A549 (cell line): ENCODE measurements around the gene TNNI3K. TPM values are rescaled to one million over a fixed set of nuclear protein-coding genes. Genes with fewer than 3 reads are reported as not detected.

Experiments
- ATAC-seq, 2 experiments: fragments of 200-7000 bp in 1 of 2; fragments of >200 bp in 1 of 2; cut with Nextera tagmentation in 1 of 2; cut with Tn5 transposase in 1 of 2; 3 replicates each; pipeline versions ENCODE4 v1.8.0 to v1.9.1; 2018 to 2020; ENCODE audit warnings: mild to moderate bottlenecking in 1 of 2, moderate library complexity in 1 of 2
- CTCF ChIA-PET: fragments of 300-600 bp; sonication (Branson Sonifier 250); formaldehyde crosslinking; extraction: SDS; loops from one replicate; lab custom pipeline; 2021; ENCODE audit warnings: antibody characterized with exemption, inconsistent platforms; lab: Yijun Ruan, JAX
- POLR2A ChIA-PET: fragments of 350-600 bp; formaldehyde crosslinking; extraction: SDS; loops from one replicate; lab custom pipeline; 2021; ENCODE audit warnings: antibody characterized with exemption, inconsistent platforms; lab: Yijun Ruan, JAX
- DNase-seq, 2 experiments: peaks; one replicate each; pipeline versions ENCODE4 v3.0.0 to v3.0.0-alpha.2; 2011 to 2016; ENCODE audit warnings: low read depth in 1 of 2, low spot score in 1 of 2
- FAIRE-seq: peaks from 2 replicates; lab custom pipeline; 2011; peaks lifted over from hg19 to GRCh38; lab: Jason Lieb, UNC
- H3K27ac ChIP-seq, 2 experiments: fragments of >200 bp; sonication (Bioruptor Twin); formaldehyde crosslinking; 3 replicates each; pipeline ENCODE4 v1.5.1; 2016 to 2017
- H3K4me1 ChIP-seq: fragments of >200 bp; sonication (Bioruptor Twin); formaldehyde crosslinking; 3 replicates; pipeline ENCODE4 v1.6.1; 2016
- H3K4me2 ChIP-seq: fragments of >200 bp; sonication (Bioruptor Twin); formaldehyde crosslinking; 3 replicates; pipeline ENCODE4 v1.6.1; 2016
- H3K4me3 ChIP-seq: fragments of >200 bp; sonication (Bioruptor Twin); formaldehyde crosslinking; 3 replicates; pipeline ENCODE4 v1.5.1; 2016
- H3K9me3 ChIP-seq: fragments of >200 bp; sonication (Bioruptor Twin); formaldehyde crosslinking; 3 replicates; pipeline ENCODE4 v1.6.1; 2016
- BHLHE40 ChIP-seq: IDR thresholded peaks from 2 replicates; pipeline ENCODE4 v1.6.1; 2012; ENCODE audit warnings: low read depth, low read length, inconsistent platforms
- CHD2 ChIP-seq: fragments of 150-350 bp; IDR thresholded peaks from 2 replicates; pipeline ENCODE4 v1.6.1; 2014; ENCODE audit warnings: low read length; ENCODE audit not compliant: partially characterized antibody
- CHD4 ChIP-seq: fragments of 200-600 bp; sonication (generic); IDR thresholded peaks from 2 replicates; pipeline ENCODE4 v1.6.1; 2016; ENCODE audit warnings: antibody characterized with exemption, mild to moderate bottlenecking, borderline replicate concordance
- EHF ChIP-seq: fragments of 250-450 bp; sonication (Bioruptor Pico); IDR thresholded peaks from 2 replicates; pipeline ENCODE4 v1.5.0; 2020; ENCODE audit warnings: mild to moderate bottlenecking
- FOSB ChIP-seq: fragments of 250-450 bp; sonication (Bioruptor Pico); IDR thresholded peaks from 2 replicates; pipeline ENCODE4 v1.5.0; 2020; ENCODE audit warnings: mild to moderate bottlenecking, moderate library complexity
- FOSL2 ChIP-seq, 2 experiments: fragments of 450-650 bp in 1 of 2; fragments of >200 bp in 1 of 2; sonication (Bioruptor Twin) in 1 of 2; formaldehyde crosslinking; IDR thresholded peaks; 2 replicates each; pipeline versions ENCODE4 v1.5.0 to v1.6.1; 2016 to 2020; ENCODE audit warnings: mild to moderate bottlenecking in 1 of 2, moderate library complexity in 1 of 2
- FOXS1 ChIP-seq: fragments of 250-450 bp; sonication (Bioruptor Pico); IDR thresholded peaks from 2 replicates; pipeline ENCODE4 v1.5.0; 2020; ENCODE audit warnings: mild to moderate bottlenecking, moderate library complexity
- HOXB13 ChIP-seq: fragments of 250-450 bp; sonication (Bioruptor Pico); IDR thresholded peaks from 2 replicates; pipeline ENCODE4 v1.5.0; 2020; ENCODE audit warnings: low read depth, mild to moderate bottlenecking, moderate library complexity
- JUNB ChIP-seq: fragments of >200 bp; sonication (Bioruptor Twin); formaldehyde crosslinking; IDR thresholded peaks from 2 replicates; pipeline ENCODE4 v1.6.1; 2016
- KDM1A ChIP-seq: fragments of 200-600 bp; sonication (generic); IDR thresholded peaks from 2 replicates; pipeline ENCODE4 v1.6.1; 2016; ENCODE audit warnings: low read depth, mild to moderate bottlenecking
- MAFK ChIP-seq: fragments of 450-650 bp; IDR thresholded peaks from 2 replicates; pipeline ENCODE4 v1.6.1; 2014; ENCODE audit not compliant: partially characterized antibody
- MAX ChIP-seq: IDR thresholded peaks from 2 replicates; pipeline ENCODE4 v1.6.1; 2012
- MAZ ChIP-seq: fragments of 150-350 bp; IDR thresholded peaks from 2 replicates; pipeline ENCODE4 v1.6.1; 2014; ENCODE audit warnings: antibody characterized with exemption, low read depth, low read length, borderline replicate concordance
- MYC ChIP-seq: IDR thresholded peaks from 2 replicates; pipeline ENCODE4 v1.6.1; 2012; ENCODE audit warnings: mild to moderate bottlenecking, inconsistent platforms, low read length, improper control_type of control experiment, borderline replicate concordance
- NFE2L2 ChIP-seq: fragments of 150-350 bp; conservative IDR thresholded peaks from 2 replicates; pipeline ENCODE4 v1.6.1; 2014; ENCODE audit warnings: low read length
- PHF8 ChIP-seq: fragments of 200-600 bp; sonication (generic); IDR thresholded peaks from 2 replicates; pipeline ENCODE4 v1.6.1; 2016; ENCODE audit warnings: low read depth, mild to moderate bottlenecking, antibody characterized with exemption, moderate library complexity, borderline replicate concordance
- POLR2A ChIP-seq: IDR thresholded peaks from 2 replicates; pipeline ENCODE4 v1.6.1; 2012; ENCODE audit warnings: mild to moderate bottlenecking, low read length
- RAD21 ChIP-seq, 2 experiments: fragments of >200 bp in 1 of 2; sonication (Bioruptor Twin) in 1 of 2; formaldehyde crosslinking in 1 of 2; IDR thresholded peaks in 1 of 2; conservative IDR thresholded peaks in 1 of 2; 2 replicates in 1 of 2; 3 replicates in 1 of 2; pipeline ENCODE4 v1.6.1; 2012 to 2018; ENCODE audit warnings: inconsistent platforms in 1 of 2
- RCOR1 ChIP-seq: fragments of 150-350 bp; IDR thresholded peaks from 2 replicates; pipeline ENCODE4 v1.6.1; 2014; ENCODE audit warnings: antibody characterized with exemption, low read length, low read depth
- RFX5 ChIP-seq: fragments of 450-650 bp; IDR thresholded peaks from 2 replicates; pipeline ENCODE4 v1.7.1; 2014; ENCODE audit warnings: antibody characterized with exemption, mild to moderate bottlenecking, moderate library complexity
- SREBF2 ChIP-seq: fragments of 450-650 bp; IDR thresholded peaks from 2 replicates; pipeline ENCODE4 v1.6.1; 2014; ENCODE audit warnings: mild to moderate bottlenecking, moderate library complexity
- USF2 ChIP-seq: fragments of 450-650 bp; IDR thresholded peaks from 2 replicates; pipeline ENCODE4 v1.6.1; 2014; ENCODE audit warnings: antibody characterized with exemption
- ZC3H11A ChIP-seq: fragments of 450-650 bp; IDR thresholded peaks from 2 replicates; pipeline ENCODE4 v1.6.1; 2014; ENCODE audit warnings: antibody characterized with exemption, mild to moderate bottlenecking
- ZFP36 ChIP-seq: fragments of 450-650 bp; IDR thresholded peaks from 2 replicates; pipeline ENCODE4 v1.6.1; 2014; ENCODE audit warnings: borderline replicate concordance; ENCODE audit not compliant: partially characterized antibody
- WGBS: methylation state at CpG from one replicate; pipeline ENCODE4 v1.1.6; 2017; ENCODE audit errors: missing lambda C conversion rate; 5-methylcytosine and 5-hydroxymethylcytosine counted together
- polyA plus RNA-seq, 4 experiments: library from polyadenylated mRNA; depleted of rRNA in 3 of 4; stranded (reverse); fragments of >200 nt; fragmentation: RNase III in 1 of 4; extraction: RNeasy Plus Mini Kit Qiagen cat#74134 plus additional on column Dnase treatment in 1 of 4; gene quantifications; 2 replicates in 3 of 4; 3 replicates in 1 of 4; pipeline ENCODE4 v1.2.3, GENCODE V29; 2011 to 2017

The TNNI3K gene
- polyA plus RNA-seq, 2 of the 4 experiments (the other 2 are of a cell fraction), result 0.67 TPM; not detected in 1

- ChIA-PET POLR2A (no interaction called here), CTCF (no interaction called here)
- TF ChIP-seq MAFK (no peak), PHF8 (no peak), POLR2A (no peak), FOXS1 (no peak), FOSB (CRISPR knock-in tag) (no peak), SREBF2 (no peak), RFX5 (no peak), MAX (no peak)
- H3K4me2 ChIP-seq, result no peak overlapping the region
- 70% methylated on average over 5 of the region's 6 CpGs for WGBS
- no peaks in the 10 kb centered on the region for H3K4me1 ChIP-seq
- no peak for ATAC-seq
- H3K4me3 ChIP-seq, result no peak overlapping the region
- FAIRE-seq, result no peak
- no peak for DNase-seq
- H3K9me3 ChIP-seq, result no peaks in the 10 kb centered on the region
- H3K27ac ChIP-seq, result no peak overlapping the region
Observed at GRCh38 chr1:74280642-74281396, 45.6 kb downstream of the TNNI3K start.

- no peak for DNase-seq
- Histone ChIP-seq H3K4me2 (no peak overlapping the region), H3K9me3 (no peaks in the 10 kb centered on the region), H3K27ac (no peak overlapping the region), H3K4me1 (no peaks in the 10 kb centered on the region), H3K4me3 (no peak overlapping the region)
- WGBS, result no CpG with 5 or more reads among the region's 2 CpGs
- ChIA-PET POLR2A (no interaction called here), CTCF (no interaction called here)
- no peak for ATAC-seq
- TF ChIP-seq POLR2A (no peak), RAD21 (conservative IDR thresholded peaks at IDR 0.05 in 1 of 2, IDR thresholded peaks at IDR 0.05 in 1 of 2) (no peak), FOSL2 (IDR thresholded peaks at IDR 0.05) (no peak), FOSL2 (CRISPR knock-in tag; IDR thresholded peaks at IDR 0.05) (no peak), BHLHE40 (no peak), NFE2L2 (no peak), USF2 (no peak), ZFP36 (no peak), HOXB13 (no peak), JUNB (no peak)
- no peak for FAIRE-seq
Observed at GRCh38 chr1:74286414-74286813, 51.2 kb downstream of the TNNI3K start.

- no peak for ATAC-seq
- Histone ChIP-seq H3K4me1 (no peaks in the 10 kb centered on the region), H3K9me3 (no peaks in the 10 kb centered on the region), H3K27ac (no peak overlapping the region), H3K4me3 (no peak overlapping the region), H3K4me2 (no peak overlapping the region)
- POLR2A ChIA-PET, result no interaction called here
- no peak for TF ChIP-seq FOSL2 (IDR thresholded peaks at IDR 0.05)
- TF ChIP-seq FOSL2 (CRISPR knock-in tag; IDR thresholded peaks at IDR 0.05), result no peak
- no peak for TF ChIP-seq MYC
- no peak for TF ChIP-seq CHD2
- TF ChIP-seq MAZ, result no peak
- no peak for TF ChIP-seq KDM1A
- TF ChIP-seq ZC3H11A, result no peak
- no peak for TF ChIP-seq CHD4
- no peak for TF ChIP-seq MAFK
- no peak for TF ChIP-seq USF2
- TF ChIP-seq RCOR1, result no peak
- no peak for TF ChIP-seq EHF (CRISPR knock-in tag)
- FAIRE-seq, result no peak
- DNase-seq, result no peak
- CTCF ChIA-PET, result interaction anchor here (0.8 kb wide), 1 partner anchor 9 kb away, joined by 3 read pairs; no protein-coding TSS in a partner anchor
Observed at GRCh38 chr1:74314438-74314837, 79.3 kb downstream of the TNNI3K start.
